Choroid plexus epithelial cell (primary cell): ENCODE measurements around the gene ESF1.
A peak's percentile ranks its signal among the peaks of the same experiment; 100 is the strongest.

Experiments used
- DNase-seq: peaks from one replicate; pipeline ENCODE4 v3.0.0-alpha.2; 2010; ENCODE audit warnings: low read depth
- H3K4me3 ChIP-seq: 2 replicates; pipeline ENCODE4 v1.5.1; 2011; ENCODE audit warnings: low read depth, mild to moderate bottlenecking, control low read depth, low read length, moderate library complexity
- CTCF ChIP-seq: conservative IDR thresholded peaks from 2 replicates; pipeline ENCODE4 v1.5.1; 2011; ENCODE audit warnings: low read depth, mild to moderate bottlenecking, control low read depth, inconsistent platforms, low read length, moderate library complexity

The ESF1 gene

GRCh38 chr20:13681248-13682125 lies 103.2 kb downstream of the ESF1 start:
- H3K4me3 ChIP-seq, result no peak overlapping the region
- DNase-seq, result no peak
- no peak for TF ChIP-seq CTCF

- no peak overlapping the region for H3K4me3 ChIP-seq
- TF ChIP-seq CTCF, result no peak
- no peak for DNase-seq
These were observed 105.8 kb downstream of the ESF1 start for GRCh38 chr20:13678944-13679343.

- no peak overlapping the region for H3K4me3 ChIP-seq
- DNase-seq, result no peak
- TF ChIP-seq CTCF, result no peak
These were observed 107.5 kb downstream of the ESF1 start for GRCh38 chr20:13677241-13677640.

- H3K4me3 ChIP-seq, result no peak overlapping the region
- no peak for DNase-seq
- no peak for TF ChIP-seq CTCF
These were observed 108.0 kb downstream of the ESF1 start for GRCh38 chr20:13676682-13677081.

- DNase-seq, result no peak
- no peak overlapping the region for H3K4me3 ChIP-seq
- TF ChIP-seq CTCF, result no peak
These were observed 112.0 kb downstream of the ESF1 start for GRCh38 chr20:13672690-13673089.

GRCh38 chr20:13671916-13672378 lies 112.8 kb downstream of the ESF1 start:
- peak; percentile 47 for DNase-seq
- no peak for TF ChIP-seq CTCF
- H3K4me3 ChIP-seq, result no peak overlapping the region

- no peak for TF ChIP-seq CTCF
- H3K4me3 ChIP-seq, result no peak overlapping the region
- DNase-seq, result no peak
These were observed 113.2 kb downstream of the ESF1 start for GRCh38 chr20:13671512-13671911.
